Measurements from ENCODE around the gene EBF4.
A peak's percentile ranks its signal among the peaks of the same experiment; 100 is the strongest.

EBF4 gene, protein sequence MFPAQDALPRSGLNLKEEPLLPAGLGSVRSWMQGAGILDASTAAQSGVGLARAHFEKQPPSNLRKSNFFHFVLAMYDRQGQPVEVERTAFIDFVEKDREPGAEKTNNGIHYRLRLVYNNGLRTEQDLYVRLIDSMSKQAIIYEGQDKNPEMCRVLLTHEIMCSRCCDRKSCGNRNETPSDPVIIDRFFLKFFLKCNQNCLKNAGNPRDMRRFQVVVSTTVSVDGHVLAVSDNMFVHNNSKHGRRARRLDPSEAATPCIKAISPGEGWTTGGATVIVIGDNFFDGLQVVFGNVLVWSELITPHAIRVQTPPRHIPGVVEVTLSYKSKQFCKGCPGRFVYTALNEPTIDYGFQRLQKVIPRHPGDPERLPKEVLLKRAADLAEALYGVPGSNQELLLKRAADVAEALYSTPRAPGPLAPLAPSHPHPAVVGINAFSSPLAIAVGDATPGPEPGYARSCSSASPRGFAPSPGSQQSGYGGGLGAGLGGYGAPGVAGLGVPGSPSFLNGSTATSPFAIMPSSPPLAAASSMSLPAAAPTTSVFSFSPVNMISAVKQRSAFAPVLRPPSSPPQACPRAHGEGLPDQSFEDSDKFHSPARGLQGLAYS

DNA sequence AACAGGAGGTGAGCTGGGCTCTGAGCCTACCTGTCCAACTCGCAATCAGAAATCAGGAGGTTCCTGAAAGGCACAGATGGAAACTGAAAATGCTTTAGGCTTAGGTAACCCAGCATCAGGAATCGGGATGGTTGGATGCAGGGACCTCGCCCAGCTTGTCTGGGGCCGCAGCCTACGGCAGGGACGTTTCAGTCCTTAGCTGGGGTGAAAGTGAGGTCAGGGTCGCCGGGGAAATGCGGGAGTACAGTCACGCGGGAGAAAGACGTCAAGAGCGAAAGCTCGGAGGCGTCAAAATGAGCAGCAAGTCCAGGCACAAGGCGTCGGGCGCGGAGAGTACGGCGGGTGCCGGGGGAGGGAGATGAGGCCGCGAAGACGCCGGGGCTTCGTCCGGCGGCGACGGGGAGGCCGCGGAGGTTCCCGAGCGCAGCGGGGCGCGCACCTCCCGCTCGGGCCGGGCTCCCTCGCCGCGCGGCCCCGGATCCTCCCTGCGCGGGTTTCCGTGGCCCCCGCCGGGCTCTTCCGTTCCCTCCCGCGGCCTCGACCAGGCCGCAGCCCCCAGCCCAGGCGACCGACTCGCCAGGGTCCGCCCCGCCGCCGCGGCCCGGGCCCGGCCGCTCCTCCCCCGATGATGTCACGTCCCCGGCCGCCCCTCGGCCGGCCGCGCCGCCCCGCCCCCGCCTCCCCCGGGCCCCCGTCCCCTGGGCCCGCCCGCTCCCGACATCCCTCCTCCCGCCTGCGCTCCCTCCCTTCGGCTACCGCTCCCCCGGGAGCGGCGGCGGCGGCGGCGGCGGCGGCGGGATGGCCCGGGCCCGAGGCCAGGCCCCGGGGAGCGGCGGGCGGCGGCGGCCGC is at the start of gene EBF4:
Gene EBF4 (plus strand): TSS at position 745 of the 850 bp plus-strand sequence. CDS start 866 bp downstream, outside the sequence.
- DNase-seq: no peak

DNA sequence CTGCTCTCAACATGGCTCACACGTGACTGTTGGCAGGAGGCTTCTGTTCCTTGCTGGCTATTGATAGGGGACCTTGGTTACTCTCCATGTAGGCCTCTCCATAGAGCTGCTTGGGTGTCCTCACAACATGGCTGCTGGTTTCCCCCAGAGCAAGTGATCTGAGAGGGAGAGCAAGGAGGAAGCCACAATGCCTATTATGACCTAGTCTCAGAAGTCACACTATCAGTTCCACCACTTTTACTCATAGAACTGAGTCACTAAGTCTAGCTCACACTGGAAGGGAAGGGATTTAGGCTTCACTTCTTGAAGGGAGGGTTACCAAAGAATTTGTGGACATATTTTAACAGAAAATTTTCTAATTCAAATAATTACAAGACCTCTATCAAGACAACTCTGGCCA is 48.9 kb upstream of the EBF4 start:
- DNase-seq: no peak

- peak; percentile 83 for DNase-seq
Observed at GRCh38 chr20:2651772-2652723, 40.5 kb upstream of the EBF4 start, which contains the start of gene NOP56. Gene NOP56 (plus strand): TSS chr20:2652632. CDS start chr20:2652661, 29 bp downstream.

GRCh38 chr20:2652724-2653555 is 39.6 kb upstream of the EBF4 start:
- peak; percentile 58 for DNase-seq

GRCh38 chr20:2653556-2654383 is 38.8 kb upstream of the EBF4 start:
- DNase-seq: no peak

- DNase-seq: no peak
Observed at GRCh38 chr20:2654384-2654822, 38.2 kb upstream of the EBF4 start.

DNA sequence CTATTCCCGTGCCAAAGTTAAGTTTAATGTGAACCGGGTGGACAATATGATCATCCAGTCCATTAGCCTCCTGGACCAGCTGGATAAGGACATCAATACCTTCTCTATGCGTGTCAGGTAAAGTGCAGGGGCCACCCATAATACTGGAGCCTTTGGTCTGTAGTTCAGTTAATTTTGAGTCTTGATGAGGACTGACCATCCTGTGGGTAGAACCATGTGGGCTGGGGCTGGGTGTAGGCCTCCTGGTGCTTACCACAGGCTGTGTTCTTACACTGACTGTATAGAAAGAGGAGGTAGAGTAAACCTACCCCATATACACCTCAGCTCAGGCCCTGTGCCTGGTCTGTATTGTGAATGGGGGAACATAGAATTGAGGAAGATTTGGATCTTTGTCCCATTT is 37.7 kb upstream of the EBF4 start:
- no peak for DNase-seq

DNA sequence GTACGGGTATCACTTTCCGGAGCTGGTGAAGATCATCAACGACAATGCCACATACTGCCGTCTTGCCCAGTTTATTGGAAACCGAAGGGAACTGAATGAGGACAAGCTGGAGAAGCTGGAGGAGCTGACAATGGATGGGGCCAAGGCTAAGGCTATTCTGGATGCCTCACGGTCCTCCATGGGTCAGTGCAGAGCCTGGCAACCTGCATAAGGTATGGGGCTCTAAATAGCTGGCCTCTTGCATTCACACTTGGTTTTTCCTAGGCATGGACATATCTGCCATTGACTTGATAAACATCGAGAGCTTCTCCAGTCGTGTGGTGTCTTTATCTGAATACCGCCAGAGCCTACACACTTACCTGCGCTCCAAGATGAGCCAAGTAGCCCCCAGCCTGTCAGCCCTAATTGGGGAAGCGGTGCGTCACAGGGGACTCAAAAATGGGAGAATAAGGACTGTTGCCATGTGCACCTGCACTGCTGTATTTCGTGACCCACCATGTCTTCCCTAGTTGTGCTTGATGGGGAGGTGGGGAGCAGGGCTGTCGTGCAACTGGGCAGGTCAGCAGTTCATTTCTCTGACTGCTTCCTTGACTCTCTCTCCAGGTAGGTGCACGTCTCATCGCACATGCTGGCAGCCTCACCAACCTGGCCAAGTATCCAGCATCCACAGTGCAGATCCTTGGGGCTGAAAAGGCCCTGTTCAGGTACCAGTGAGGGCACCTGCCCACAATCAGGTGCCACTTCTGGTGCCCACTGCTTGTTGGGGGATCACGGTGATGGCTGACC is 37.1 kb upstream of the EBF4 start:
- no peak for DNase-seq

DNA sequence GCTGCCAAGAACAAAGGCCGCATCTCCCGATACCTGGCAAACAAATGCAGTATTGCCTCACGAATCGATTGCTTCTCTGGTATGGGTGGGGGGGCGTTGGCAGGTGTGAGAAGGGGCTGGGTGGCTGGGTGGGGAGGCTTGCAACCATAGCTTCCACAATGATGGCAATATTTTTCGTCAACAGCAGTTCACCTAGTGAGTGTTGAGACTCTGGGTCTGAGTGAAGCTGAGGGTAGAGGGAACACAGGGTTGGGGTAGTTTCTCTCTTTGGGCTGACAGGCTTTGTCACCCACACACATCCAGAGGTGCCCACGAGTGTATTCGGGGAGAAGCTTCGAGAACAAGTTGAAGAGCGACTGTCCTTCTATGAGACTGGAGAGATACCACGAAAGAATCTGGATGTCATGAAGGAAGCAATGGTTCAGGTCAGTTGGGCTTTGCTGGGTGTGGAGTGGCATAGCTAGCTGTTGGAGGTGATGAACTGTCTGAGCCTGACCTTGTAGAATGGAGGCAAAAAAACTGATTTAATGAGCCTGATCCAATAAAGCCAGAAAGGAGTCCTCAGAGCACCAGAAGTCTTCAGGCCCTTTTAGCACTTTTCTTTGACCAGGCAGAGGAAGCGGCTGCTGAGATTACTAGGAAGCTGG is 36.0 kb upstream of the EBF4 start:
- DNase-seq: no peak

- no peak for DNase-seq
Observed at GRCh38 chr20:2657241-2657640, 35.3 kb upstream of the EBF4 start.

DNA sequence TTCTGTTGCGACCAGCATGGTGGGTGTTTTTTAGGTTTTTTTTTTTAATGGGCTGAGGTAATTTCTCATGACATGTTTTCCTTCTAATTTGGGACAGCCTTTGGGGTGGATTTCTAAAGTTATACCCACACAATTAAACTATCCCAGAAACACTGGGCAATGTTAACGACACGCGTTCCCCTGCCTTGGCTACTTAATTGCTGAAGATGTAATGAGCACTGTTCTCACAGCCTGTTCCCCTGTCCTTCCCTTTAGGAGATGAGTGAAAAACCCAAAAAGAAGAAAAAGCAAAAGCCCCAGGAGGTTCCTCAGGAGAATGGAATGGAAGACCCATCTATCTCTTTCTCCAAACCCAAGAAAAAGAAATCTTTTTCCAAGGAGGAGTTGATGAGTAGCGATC is 34.9 kb upstream of the EBF4 start:
- DNase-seq: no peak

GRCh38 chr20:2658414-2659354 is 33.9 kb upstream of the EBF4 start:
- DNase-seq: no peak

GRCh38 chr20:2659547-2659946 is 33.0 kb upstream of the EBF4 start:
- DNase-seq: no peak

GRCh38 chr20:2663364-2663886 is 29.2 kb upstream of the EBF4 start:
- DNase-seq: no peak

GRCh38 chr20:2663887-2664719 is 28.5 kb upstream of the EBF4 start, which contains the start of gene IDH3B:
Gene IDH3B (minus strand): TSS chr20:2664216. CDS start chr20:2664188, 28 bp downstream.
- peak; percentile 80 for DNase-seq

GRCh38 chr20:2671977-2672376 is 20.6 kb upstream of the EBF4 start:
- DNase-seq: no peak

All from NK-92 treated with Interleukin-12 subunit alpha and Interleukin-12 subunit beta, amount 100 ng/mL, for 24 hours (cell line).